ENCODE measurements around the gene NEIL3. TPM values are rescaled to one million over a fixed set of nuclear protein-coding genes. Genes with fewer than 3 reads are reported as not detected.

The NEIL3 gene
- total RNA-seq, 1 experiment from 2014 or later: 6.3 TPM

GRCh38 chr4:177404986-177405385 lies 95.3 kb downstream of the NEIL3 start:
- Mint-ChIP-seq H3K36me3 (ENCODE audit: insufficient read depth in 1 of 3, low read depth in 3 of 3) (peaks cover 0 to 11% (median 0%) of the 10 kb centered on the region in 3 experiments; a peak in 3 of 7 replicates), H3K4me1 (peaks cover 19% of the 10 kb centered on the region in 2 experiments), H3K4me3 (no peak overlapping the region), H3K27ac (no peak overlapping the region), H3K9me3 (peaks cover 0 to 1% of the 10 kb centered on the region in 2 experiments; a peak in 3 of 5 replicates), H3K27me3 (ENCODE audit: low read depth) (no peaks in the 10 kb centered on the region)
- H3K14ac ChIP-seq (ENCODE audit: insufficient read depth, low read length): no peak overlapping the region
- H2BK120ac ChIP-seq (ENCODE audit: low read depth, low read length, poor library complexity, severe bottlenecking): no peak overlapping the region
- no peak overlapping the region for H2AFZ ChIP-seq (ENCODE audit: low read length)
- H3K4me1 ChIP-seq (ENCODE audit: insufficient read depth, low read length): no peaks in the 10 kb centered on the region
- H4K5ac ChIP-seq (ENCODE audit: insufficient read length, low read depth, low read length): no peak overlapping the region
- no peak overlapping the region for H3T11ph ChIP-seq (ENCODE audit: low read length)
- H2BK12ac ChIP-seq (ENCODE audit: insufficient read length, low read depth, low read length): no peak overlapping the region
- H2BK15ac ChIP-seq (ENCODE audit: low read depth, low read length): no peak overlapping the region
- no peak overlapping the region for H3K56ac ChIP-seq (ENCODE audit: insufficient read length, low read depth, low read length)
- H4K20me1 ChIP-seq (ENCODE audit: control insufficient read depth, insufficient read depth, insufficient read length): no peaks in the 10 kb centered on the region
- H3K27me3 ChIP-seq (ENCODE audit: insufficient read depth, low read length): no peaks in the 10 kb centered on the region
- H4K8ac ChIP-seq (replicated peaks; ENCODE audit: insufficient read length, low read depth, low read length): no peak overlapping the region
- DNase-seq: no peak
- H4K91ac ChIP-seq (ENCODE audit: insufficient read length, low read depth, low read length): no peak overlapping the region
- H2BK5ac ChIP-seq (ENCODE audit: insufficient read length, low read length): no peak overlapping the region
- H3K4ac ChIP-seq (ENCODE audit: low read depth, low read length): no peak overlapping the region
- no peak overlapping the region for H3K27ac ChIP-seq (ENCODE audit: insufficient read length, low read depth, low read length)
- no peaks in the 10 kb centered on the region for H3K79me1 ChIP-seq (ENCODE audit: insufficient read depth, low read depth, low read length, poor library complexity, severe bottlenecking)
- no peaks in the 10 kb centered on the region for H3K23me2 ChIP-seq (ENCODE audit: insufficient read length, low read depth, low read length, poor library complexity, severe bottlenecking)
- no peak overlapping the region for H2BK20ac ChIP-seq (ENCODE audit: low read depth, low read length, poor library complexity, severe bottlenecking)
- H3K23ac ChIP-seq (ENCODE audit: insufficient read length, low read depth, low read length): no peak overlapping the region
- no CpG with 5 or more reads among the region's 4 CpGs for WGBS (ENCODE audit: extremely low coverage, insufficient read length, low lambda C conversion rate)
- H3K9ac ChIP-seq (ENCODE audit: extremely low read depth, insufficient read length, low read length): no peak overlapping the region
- H3K18ac ChIP-seq (ENCODE audit: insufficient read length, low read depth, low read length): no peak overlapping the region
- TF ChIP-seq CTCF (conservative IDR thresholded peaks at IDR 0.05): no peak
- no peaks in the 10 kb centered on the region for H3K9me3 ChIP-seq (ENCODE audit: control insufficient read depth, low read depth, low read length)
- no peaks in the 10 kb centered on the region for H3K79me2 ChIP-seq (ENCODE audit: insufficient read depth, low read length)
- no peak overlapping the region for H2AK5ac ChIP-seq (ENCODE audit: insufficient read length, low read length)
- H3K4me2 ChIP-seq (ENCODE audit: insufficient read depth, insufficient read length, low read length): no peak overlapping the region

Data from H9 (cell line).